WTC11 (cell line): ENCODE data around the gene CCM2. TPM values are rescaled to one million over a fixed set of nuclear protein-coding genes. Genes with fewer than 3 reads are reported as not detected.
A peak's percentile ranks its signal among the peaks of the same experiment; 100 is the strongest.

Source experiments
- ATAC-seq: fragments of 200-7000 bp; cut with Tn5 transposase; 2 replicates; pipeline ENCODE4 v1.10.0; 2021; ENCODE audit warnings: mild to moderate bottlenecking, moderate library complexity
- CTCF ChIA-PET: fragments of 300-600 bp; sonication (Branson Sonifier 250); formaldehyde crosslinking; loops from one replicate; lab custom pipeline; 2021; ENCODE audit warnings: antibody characterized with exemption; lab: Charles Lee
- POLR2A ChIA-PET: fragments of 350-600 bp; sonication (Branson Sonifier 250); formaldehyde crosslinking; loops from one replicate; lab custom pipeline; 2021; ENCODE audit warnings: antibody characterized with exemption; lab: Charles Lee
- DNase-seq: peaks from one replicate; pipeline ENCODE4 v3.0.0; 2021; ENCODE audit warnings: low spot score
- H3K27ac Mint-ChIP-seq: 2 replicates; pipeline ENCODE4 v1.8.0; 2021; ENCODE audit warnings: mixed read lengths
- H3K27me3 Mint-ChIP-seq: 2 replicates; pipeline ENCODE4 v1.8.0; 2021; ENCODE audit warnings: low read depth, mild to moderate bottlenecking, moderate library complexity, mixed read lengths
- H3K36me3 Mint-ChIP-seq: 2 replicates; pipeline ENCODE4 v1.8.0; 2021; ENCODE audit warnings: mixed read lengths
- H3K4me1 Mint-ChIP-seq: 2 replicates; pipeline ENCODE4 v1.8.0; 2022; ENCODE audit warnings: mixed read lengths
- H3K4me3 Mint-ChIP-seq: 2 replicates; pipeline ENCODE4 v1.8.0; 2021; ENCODE audit warnings: mild to moderate bottlenecking, moderate library complexity, mixed read lengths
- H3K9me3 Mint-ChIP-seq: 2 replicates; pipeline ENCODE4 v1.8.0; 2021; ENCODE audit warnings: mixed read lengths
- ATF6 ChIP-seq: sonication (generic); formaldehyde crosslinking; IDR thresholded peaks from 2 replicates; pipeline ENCODE4 v1.8.1; 2023; ENCODE audit warnings: mild to moderate bottlenecking, missing genetic modification reagents
- CREB1 ChIP-seq: sonication (generic); formaldehyde crosslinking; IDR thresholded peaks from 2 replicates; pipeline ENCODE4 v1.8.0; 2023; ENCODE audit warnings: mild to moderate bottlenecking, missing genetic modification reagents
- E2F4 ChIP-seq: sonication (generic); formaldehyde crosslinking; IDR thresholded peaks from 2 replicates; pipeline ENCODE4 v1.8.1; 2022; ENCODE audit warnings: low read depth, mild to moderate bottlenecking, moderate library complexity, missing genetic modification reagents, borderline replicate concordance
- E2F5 ChIP-seq: sonication (generic); formaldehyde crosslinking; IDR thresholded peaks from 2 replicates; pipeline ENCODE4 v1.8.1; 2022; ENCODE audit warnings: mild to moderate bottlenecking, moderate library complexity, missing genetic modification reagents
- KAT7 ChIP-seq: sonication (generic); formaldehyde crosslinking; IDR thresholded peaks from 2 replicates; pipeline ENCODE4 v1.8.1; 2023; ENCODE audit warnings: missing genetic modification reagents, mild to moderate bottlenecking, borderline replicate concordance
- MAX ChIP-seq: sonication (generic); formaldehyde crosslinking; IDR thresholded peaks from 2 replicates; pipeline ENCODE4 v1.8.0; 2022; ENCODE audit warnings: mild to moderate bottlenecking, missing genetic modification reagents
- NR2C2 ChIP-seq: sonication (generic); formaldehyde crosslinking; IDR thresholded peaks from 2 replicates; pipeline ENCODE4 v1.8.0; 2022; ENCODE audit warnings: mild to moderate bottlenecking, missing genetic modification reagents
- RELA ChIP-seq: sonication (generic); formaldehyde crosslinking; IDR thresholded peaks from 2 replicates; pipeline ENCODE4 v1.8.1; 2022; ENCODE audit warnings: missing genetic modification reagents, mild to moderate bottlenecking, borderline replicate concordance
- SMAD4 ChIP-seq: sonication (generic); formaldehyde crosslinking; IDR thresholded peaks from 2 replicates; pipeline ENCODE4 v1.8.0; 2022; ENCODE audit warnings: mild to moderate bottlenecking, missing genetic modification reagents
- SP1 ChIP-seq: sonication (generic); formaldehyde crosslinking; conservative IDR thresholded peaks from 2 replicates; pipeline ENCODE4 v1.8.1; 2022; ENCODE audit warnings: missing genetic modification reagents
- TCF7 ChIP-seq: sonication (generic); formaldehyde crosslinking; IDR thresholded peaks from 2 replicates; pipeline ENCODE4 v1.8.0; 2022; ENCODE audit warnings: mild to moderate bottlenecking, low read depth, missing genetic modification reagents, moderate library complexity
- ZNF532 ChIP-seq: fragments of 250-450 bp; sonication (Bioruptor Pico); IDR thresholded peaks from 2 replicates; pipeline ENCODE4 v1.9.0; 2021; ENCODE audit warnings: mild to moderate bottlenecking, borderline replicate concordance
- ZNF671 ChIP-seq: fragments of 250-450 bp; sonication (Bioruptor Pico); IDR thresholded peaks from 2 replicates; pipeline ENCODE4 v1.8.0; 2021; ENCODE audit warnings: mild to moderate bottlenecking
- total RNA-seq: library from RNA; stranded (reverse); gene quantifications from 3 replicates; pipeline ENCODE4 v1.2.3, GENCODE V29; 2021

CCM2 gene
- total RNA-seq, 1 experiment from 2014 or later = 32.7 TPM

GRCh38 chr7:44962483-44963251, 37.3 kb upstream of the CCM2 start (continued):
- TF ChIP-seq ZNF532 (CRISPR knock-in tag) = no peak
- TF ChIP-seq, all 79 proteins: peak for 27

GRCh38 chr7:44963364-44964290, 36.4 kb upstream of the CCM2 start:
- DNase-seq (no peak), ATAC-seq (no peak)
- Mint-ChIP-seq H3K27ac (no peak overlapping the region), H3K27me3 (peaks cover 35% of the 10 kb centered on the region), H3K4me3 (peak overlapping the region; percentile 34; the same call in 1 of the 2 replicates), H3K36me3 (no peaks in the 10 kb centered on the region), H3K4me1 (no peaks in the 10 kb centered on the region)
- CTCF ChIA-PET = interaction anchor here (0.5 to 4.2 kb wide), 9 partner anchors 10 to 753 kb away, joined by 3 to 38 read pairs (median 4); partner anchors contain the start of genes CCM2 and H2AZ2
- TF ChIP-seq ZNF671 (CRISPR knock-in tag) = no peak
- no peak for TF ChIP-seq CREB1
- no peak for TF ChIP-seq MAX (CRISPR knock-in tag)
- no peak for TF ChIP-seq KAT7 (CRISPR knock-in tag)
- no peak for TF ChIP-seq RELA (CRISPR knock-in tag)
- TF ChIP-seq, all 79 proteins: peak for 0
- no peaks in the 10 kb centered on the region for H3K9me3 Mint-ChIP-seq
- POLR2A ChIA-PET = interaction anchor here (1.4 kb wide), 2 partner anchors 37 to 116 kb away, joined by 3 to 5 read pairs; partner anchors contain the start of gene H2AZ2

- Mint-ChIP-seq H3K4me3 (no peak overlapping the region), H3K27me3 (peaks cover 35% of the 10 kb centered on the region), H3K9me3 (no peaks in the 10 kb centered on the region), H3K4me1 (no peaks in the 10 kb centered on the region), H3K36me3 (no peaks in the 10 kb centered on the region), H3K27ac (no peak overlapping the region)
- ATAC-seq (peak; percentile 36), DNase-seq (peak; percentile 38)
- POLR2A ChIA-PET = no interaction called here
- CTCF ChIA-PET = interaction anchor here (0.5 to 4.2 kb wide), 11 partner anchors 8 to 754 kb away, joined by 3 to 38 read pairs (median 4); partner anchors contain the start of gene CCM2
- no peak for TF ChIP-seq ATF6 (CRISPR knock-in tag)
- no peak for TF ChIP-seq TCF7
- no peak for TF ChIP-seq SP1 (CRISPR knock-in tag)
- no peak for TF ChIP-seq NR2C2 (CRISPR knock-in tag)
- no peak for TF ChIP-seq E2F5
- TF ChIP-seq SMAD4 (CRISPR knock-in tag) = no peak
- TF ChIP-seq E2F4 (CRISPR knock-in tag) = no peak
Measured at GRCh38 chr7:44964384-44964830, 35.6 kb upstream of the CCM2 start.
